GM12878 (cell line): ENCODE results near the gene DTX3. TPM values are rescaled to one million over a fixed set of nuclear protein-coding genes. Genes with fewer than 3 reads are reported as not detected.

ENCODE experiments used
- ATAC-seq: fragments of 200-7000 bp; cut with Tn5 transposase; 3 replicates; pipeline ENCODE4 v1.9.1; 2020; ENCODE audit warnings: mild to moderate bottlenecking, moderate library complexity
- BruUV-seq: library from RNA; stranded (reverse); fragments of 400-500 nt; replicated peaks from 2 replicates; lab custom pipeline; 2021; lab: Mats Ljungman, UMichigan
- CTCF ChIA-PET: fragments of 300-600 bp; sonication (Branson Sonifier 250); formaldehyde crosslinking; extraction: SDS; loops from one replicate; lab custom pipeline; 2021; ENCODE audit warnings: inconsistent platforms; lab: Yijun Ruan, JAX
- POLR2A ChIA-PET: fragments of 350-600 bp; formaldehyde crosslinking; extraction: SDS; loops from one replicate; lab custom pipeline; 2021; ENCODE audit warnings: inconsistent platforms; lab: Charles Lee
- RAD21 ChIA-PET: fragments of 300-600 bp; sonication (Branson Sonifier 250); formaldehyde crosslinking; loops from one replicate; lab custom pipeline; 2023; ENCODE audit warnings: antibody characterized with exemption; ENCODE audit not compliant: unreplicated experiment; lab: Charles Lee
- SMC1A ChIA-PET: fragments of 300-600 bp; sonication (Branson Sonifier 250); formaldehyde crosslinking; loops from one replicate; lab custom pipeline; 2023; ENCODE audit not compliant: unreplicated experiment, uncharacterized antibody; lab: Charles Lee
- DNase-seq: peaks from one replicate; pipeline ENCODE4 v3.0.0-alpha.2; 2011; ENCODE audit warnings: low read depth, low spot score
- FAIRE-seq: peaks from 3 replicates; lab custom pipeline; 2011; peaks lifted over from hg19 to GRCh38; lab: Jason Lieb, UNC
- H2AFZ ChIP-seq: 2 replicates; pipeline ENCODE4 v1.6.0; 2011; ENCODE audit warnings: low read depth, low read length, control low read depth; ENCODE audit not compliant: control insufficient read depth
- H3K27ac ChIP-seq: 2 replicates; pipeline ENCODE4 v1.5.1; 2011; ENCODE audit warnings: control low read depth; ENCODE audit not compliant: control insufficient read depth, insufficient read depth
- H3K27me3 ChIP-seq, 2 experiments: replicated peaks in 1 of 2; 2 replicates each; pipeline versions ENCODE4 v1.6.0 to v1.6.1; 2011; ENCODE audit warnings: low read length in 1 of 2; ENCODE audit not compliant: control insufficient read depth in 2 of 2, insufficient read depth in 2 of 2
- H3K36me3 ChIP-seq, 2 experiments: 2 replicates each; pipeline ENCODE4 v1.5.1; 2011; ENCODE audit warnings: low read length in 1 of 2; ENCODE audit not compliant: control insufficient read depth in 2 of 2, insufficient read depth in 2 of 2
- H3K4me1 ChIP-seq: 2 replicates; pipeline ENCODE4 v1.6.1; 2011; ENCODE audit warnings: mild to moderate bottlenecking, low read length, moderate library complexity, mixed read lengths; ENCODE audit not compliant: control insufficient read depth, insufficient read depth
- H3K4me2 ChIP-seq: 2 replicates; pipeline ENCODE4 v1.6.0; 2011; ENCODE audit warnings: control low read depth; ENCODE audit not compliant: control insufficient read depth, insufficient read depth
- H3K4me3 ChIP-seq: fragments of 200-600 bp; sonication (generic); 2 replicates; pipeline ENCODE4 v1.5.1; 2016
- H3K79me2 ChIP-seq: 2 replicates; pipeline ENCODE4 v1.6.0; 2011; ENCODE audit warnings: low read length; ENCODE audit not compliant: control insufficient read depth, insufficient read depth
- H3K9ac ChIP-seq: 2 replicates; pipeline ENCODE4 v1.8.0; 2011; ENCODE audit warnings: low read length, control low read depth, mixed read lengths; ENCODE audit not compliant: control insufficient read depth, insufficient read depth
- H3K9me3 ChIP-seq: replicated peaks from 3 replicates; pipeline ENCODE4 v1.5.1; 2011; ENCODE audit warnings: mild to moderate bottlenecking, low read length; ENCODE audit not compliant: control insufficient read depth, insufficient read depth
- H4K20me1 ChIP-seq: 2 replicates; pipeline ENCODE4 v1.6.0; 2011; ENCODE audit not compliant: control insufficient read depth, insufficient read depth
- BRCA1 ChIP-seq: IDR thresholded peaks from 2 replicates; pipeline ENCODE4 v1.6.1; 2011; ENCODE audit warnings: low read depth, low read length, improper control_type of control experiment
- EGR1 ChIP-seq, 2 experiments: IDR thresholded peaks; 1 replicate in 1 of 2; 2 replicates in 1 of 2; pipeline ENCODE4 v1.6.1; 2011 to 2012; ENCODE audit warnings: low read depth in 2 of 2, low read length in 2 of 2, borderline replicate concordance in 1 of 2, mild to moderate bottlenecking in 1 of 2, moderate library complexity in 1 of 2
- EP300 ChIP-seq, 2 experiments: fragments of 150-350 bp in 1 of 2; IDR thresholded peaks; 2 replicates each; pipeline ENCODE4 v1.6.1; 2011 to 2012; ENCODE audit warnings: low read depth in 2 of 2, low read length in 2 of 2, borderline replicate concordance in 1 of 2, improper control_type of control experiment in 1 of 2, inconsistent platforms in 1 of 2; ENCODE audit not compliant: control insufficient read depth in 1 of 2
- NR2C2 ChIP-seq: IDR thresholded peaks from 2 replicates; pipeline ENCODE4 v1.6.1; 2011; ENCODE audit warnings: borderline replicate concordance, low read depth; ENCODE audit not compliant: control insufficient read depth, insufficient read length
- YBX1 ChIP-seq: fragments of 450-650 bp; IDR thresholded peaks from 2 replicates; pipeline ENCODE4 v1.6.1; 2016; ENCODE audit warnings: antibody characterized with exemption
- WGBS: methylation state at CpG from one replicate; pipeline ENCODE4 v1.1.6; 2016; ENCODE audit warnings: low lambda C conversion rate; ENCODE audit not compliant: insufficient replicate concordance, insufficient coverage; ENCODE audit errors: missing lambda C conversion rate; 5-methylcytosine and 5-hydroxymethylcytosine counted together
- in situ Hi-C: fragments of 300-500 bp; cut with MboI; formaldehyde crosslinking; loops from 9 replicates; pipeline ENCODE4 v1.14.3; 2018; ENCODE audit warnings: mixed read lengths
- intact Hi-C: fragments of 100-400 bp; cut with micrococcal nuclease; formaldehyde crosslinking; loops from one replicate; pipeline ENCODE4 v1.14.2; 2022; ENCODE audit not compliant: unreplicated experiment
- polyA plus RNA-seq, 11 experiments: library from polyadenylated mRNA; depleted of rRNA in 4 of 11; unstranded in 6 of 11; stranded (reverse) in 5 of 11; fragments of >200 nt; fragmentation: Nextera tagmentation in 4 of 11; fragmentation: Illumina TruSeq in 1 of 11; extraction: Ambion mirVana in 4 of 11; extraction: Trizol in 1 of 11; gene quantifications; 1 replicate in 1 of 11; 2 replicates in 10 of 11; pipeline versions ENCODE4 v1.2.1 to v1.2.3, GENCODE V29; 2011 to 2016; ENCODE audit warnings: inconsistent platforms in 2 of 11, missing spikeins in 2 of 11, low read depth in 1 of 11
- total RNA-seq, 4 experiments: library from RNA; depleted of rRNA in 3 of 4; stranded (reverse); fragments of >200 nt in 3 of 4; fragmentation: Illumina TruSeq in 1 of 4; extraction: Trizol in 1 of 4; gene quantifications; 2 replicates each; pipeline versions ENCODE4 v1.2.1 to v1.2.3, GENCODE V29; 2013 to 2021
- TF ChIP-seq, protein P1 (sequence below): IDR thresholded peaks from 2 replicates; pipeline ENCODE4 v1.6.1; 2011; ENCODE audit warnings: borderline replicate concordance, low read depth, mild to moderate bottlenecking, moderate library complexity, low read length; ENCODE audit not compliant: insufficient read depth, poor library complexity, severe bottlenecking
- TF ChIP-seq, protein P2 (sequence below): fragments of 450-650 bp; IDR thresholded peaks from 2 replicates; pipeline ENCODE4 v1.6.1; 2017; ENCODE audit warnings: mild to moderate bottlenecking
- TF ChIP-seq, protein P3 (sequence below): fragments of 450-650 bp; IDR thresholded peaks from 2 replicates; pipeline ENCODE4 v1.6.1; 2018; ENCODE audit warnings: borderline replicate concordance, mild to moderate bottlenecking; ENCODE audit not compliant: partially characterized antibody

DTX3 gene
- total and polyA plus RNA-seq, 10 of the 15 experiments (the other 5 are each of a cell fraction or from before 2014, with no cell fraction given): 1.1 to 13.6 (median 5.6) TPM

DNA sequence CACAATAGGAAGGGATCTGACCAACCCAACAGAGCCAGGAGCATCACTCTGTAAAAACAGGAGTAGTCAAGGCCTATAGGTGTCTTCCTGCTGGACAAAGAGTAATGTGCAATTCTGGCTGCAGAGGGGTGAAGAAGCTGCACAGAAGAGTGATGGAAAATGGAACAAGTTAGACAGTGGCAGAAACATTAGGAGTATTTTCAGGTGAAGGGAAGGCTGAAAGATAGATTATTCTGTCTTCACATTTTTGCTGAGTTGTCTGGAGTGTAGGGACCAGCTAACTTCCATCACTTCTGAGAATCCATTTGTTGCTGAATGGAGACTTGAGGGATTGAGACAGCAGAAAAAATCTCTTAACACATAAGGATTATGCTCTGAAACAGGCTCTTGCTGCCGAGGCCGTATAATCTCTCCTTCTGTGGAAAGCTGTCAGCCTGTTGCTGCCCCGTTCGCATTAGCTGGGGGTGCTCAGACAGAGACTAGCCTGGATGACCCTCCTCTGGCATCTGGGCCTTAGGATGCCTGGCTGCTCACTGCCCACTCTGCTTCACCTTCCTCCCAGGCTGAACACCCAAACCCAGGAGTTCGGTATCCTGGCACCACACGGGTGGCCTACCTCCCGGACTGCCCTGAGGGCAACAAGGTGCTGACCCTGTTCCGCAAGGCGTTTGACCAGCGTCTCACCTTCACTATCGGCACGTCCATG is 3.5 kb downstream of the DTX3 start (continued):
- TF ChIP-seq, protein P1, sequence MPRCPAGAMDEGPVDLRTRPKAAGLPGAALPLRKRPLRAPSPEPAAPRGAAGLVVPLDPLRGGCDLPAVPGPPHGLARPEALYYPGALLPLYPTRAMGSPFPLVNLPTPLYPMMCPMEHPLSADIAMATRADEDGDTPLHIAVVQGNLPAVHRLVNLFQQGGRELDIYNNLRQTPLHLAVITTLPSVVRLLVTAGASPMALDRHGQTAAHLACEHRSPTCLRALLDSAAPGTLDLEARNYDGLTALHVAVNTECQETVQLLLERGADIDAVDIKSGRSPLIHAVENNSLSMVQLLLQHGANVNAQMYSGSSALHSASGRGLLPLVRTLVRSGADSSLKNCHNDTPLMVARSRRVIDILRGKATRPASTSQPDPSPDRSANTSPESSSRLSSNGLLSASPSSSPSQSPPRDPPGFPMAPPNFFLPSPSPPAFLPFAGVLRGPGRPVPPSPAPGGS: no peak
- TF ChIP-seq, protein P2, sequence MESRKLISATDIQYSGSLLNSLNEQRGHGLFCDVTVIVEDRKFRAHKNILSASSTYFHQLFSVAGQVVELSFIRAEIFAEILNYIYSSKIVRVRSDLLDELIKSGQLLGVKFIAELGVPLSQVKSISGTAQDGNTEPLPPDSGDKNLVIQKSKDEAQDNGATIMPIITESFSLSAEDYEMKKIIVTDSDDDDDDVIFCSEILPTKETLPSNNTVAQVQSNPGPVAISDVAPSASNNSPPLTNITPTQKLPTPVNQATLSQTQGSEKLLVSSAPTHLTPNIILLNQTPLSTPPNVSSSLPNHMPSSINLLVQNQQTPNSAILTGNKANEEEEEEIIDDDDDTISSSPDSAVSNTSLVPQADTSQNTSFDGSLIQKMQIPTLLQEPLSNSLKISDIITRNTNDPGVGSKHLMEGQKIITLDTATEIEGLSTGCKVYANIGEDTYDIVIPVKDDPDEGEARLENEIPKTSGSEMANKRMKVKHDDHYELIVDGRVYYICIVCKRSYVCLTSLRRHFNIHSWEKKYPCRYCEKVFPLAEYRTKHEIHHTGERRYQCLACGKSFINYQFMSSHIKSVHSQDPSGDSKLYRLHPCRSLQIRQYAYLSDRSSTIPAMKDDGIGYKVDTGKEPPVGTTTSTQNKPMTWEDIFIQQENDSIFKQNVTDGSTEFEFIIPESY: no peak
- TF ChIP-seq NR2C2 (no peak), BRCA1 (no peak), YBX1 (no peak)

DNA sequence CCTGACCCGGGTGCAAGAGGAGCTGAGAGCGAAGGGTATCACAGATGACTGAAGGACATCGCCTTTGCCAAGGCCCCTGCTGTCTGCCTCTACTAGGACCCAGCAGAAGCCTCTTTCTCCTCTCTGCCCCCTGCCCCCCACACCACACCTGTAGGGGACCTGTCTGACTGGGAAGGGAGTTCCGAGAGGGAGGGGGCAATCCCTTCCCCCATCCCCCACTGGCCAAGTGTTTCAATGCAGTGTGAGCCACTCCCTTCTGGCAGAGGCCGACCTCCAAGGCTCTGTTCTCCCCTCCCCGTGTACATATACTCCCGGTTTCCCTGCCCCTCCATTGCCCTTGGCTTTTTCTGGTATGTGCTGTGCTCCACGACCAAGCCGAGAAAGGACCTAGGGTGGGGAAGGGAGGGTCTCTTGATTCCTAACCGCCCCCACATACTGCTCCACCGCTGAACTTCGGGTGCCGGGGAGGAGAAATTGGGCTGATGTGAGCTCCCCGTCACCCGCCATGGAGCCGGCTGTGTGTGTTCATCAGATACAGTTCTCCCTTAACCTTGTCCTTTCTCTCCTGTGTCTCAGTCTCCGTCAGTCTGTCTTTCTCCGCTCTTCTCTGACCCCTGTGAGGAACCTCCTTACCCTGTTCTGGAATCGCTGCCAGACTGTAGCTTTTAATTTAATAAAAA is 4.6 kb downstream of the DTX3 start:
- SMC1A ChIA-PET: interaction anchor here (1.4 kb wide), 1 partner anchor 15 kb away, joined by 3 read pairs; no protein-coding TSS in a partner anchor
- no peak for FAIRE-seq
- no peak overlapping the region for H3K27ac ChIP-seq

More for the DNA sequence above, 4.6 kb downstream of the DTX3 start:
- POLR2A ChIA-PET: no interaction called here
- in situ Hi-C loops (no loop called here), intact Hi-C loops (no loop called here)
- Histone ChIP-seq H3K9ac (no peak overlapping the region), H3K27me3 (no peaks in the 10 kb centered on the region), H3K4me1 (peaks cover 7% of the 10 kb centered on the region), H2AFZ (no peak overlapping the region), H3K9me3 (no peaks in the 10 kb centered on the region), H3K4me2 (no peak overlapping the region), H4K20me1 (no peaks in the 10 kb centered on the region), H3K4me3 (no peak overlapping the region), H3K79me2 (no peaks in the 10 kb centered on the region), H3K36me3 (no peaks in the 10 kb centered on the region; a peak in 1 of 4 replicates)
- no peak for TF ChIP-seq EGR1 (IDR thresholded peaks at IDR 0.05; ENCODE audit: borderline replicate concordance in 1 of 2, low read depth in 2 of 2, low read length in 2 of 2)
- TF ChIP-seq EP300 (IDR thresholded peaks at IDR 0.05; ENCODE audit: borderline replicate concordance in 1 of 2, control insufficient read depth in 1 of 2, low read depth in 2 of 2, low read length in 2 of 2): no peak
- TF ChIP-seq, protein P3, sequence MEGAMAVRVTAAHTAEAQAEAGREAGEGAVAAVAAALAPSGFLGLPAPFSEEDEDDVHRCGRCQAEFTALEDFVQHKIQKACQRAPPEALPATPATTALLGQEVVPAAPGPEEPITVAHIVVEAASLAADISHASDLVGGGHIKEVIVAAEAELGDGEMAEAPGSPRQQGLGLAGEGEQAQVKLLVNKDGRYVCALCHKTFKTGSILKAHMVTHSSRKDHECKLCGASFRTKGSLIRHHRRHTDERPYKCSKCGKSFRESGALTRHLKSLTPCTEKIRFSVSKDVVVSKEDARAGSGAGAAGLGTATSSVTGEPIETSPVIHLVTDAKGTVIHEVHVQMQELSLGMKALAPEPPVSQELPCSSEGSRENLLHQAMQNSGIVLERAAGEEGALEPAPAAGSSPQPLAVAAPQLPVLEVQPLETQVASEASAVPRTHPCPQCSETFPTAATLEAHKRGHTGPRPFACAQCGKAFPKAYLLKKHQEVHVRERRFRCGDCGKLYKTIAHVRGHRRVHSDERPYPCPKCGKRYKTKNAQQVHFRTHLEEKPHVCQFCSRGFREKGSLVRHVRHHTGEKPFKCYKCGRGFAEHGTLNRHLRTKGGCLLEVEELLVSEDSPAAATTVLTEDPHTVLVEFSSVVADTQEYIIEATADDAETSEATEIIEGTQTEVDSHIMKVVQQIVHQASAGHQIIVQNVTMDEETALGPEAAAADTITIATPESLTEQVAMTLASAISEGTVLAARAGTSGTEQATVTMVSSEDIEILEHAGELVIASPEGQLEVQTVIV: no peak
- DNase-seq (no peak), ATAC-seq (no peak)
- RAD21 ChIA-PET: interaction anchor here (0.6 kb wide), 1 partner anchor 30 kb away, joined by 4 read pairs; no protein-coding TSS in a partner anchor
- 91% methylated on average over 19 of the region's 19 CpGs for WGBS
- no TSS peak for BruUV-seq
- CTCF ChIA-PET: interaction anchor here (0.6 kb wide), 1 partner anchor 21 kb away, joined by 3 read pairs; no protein-coding TSS in a partner anchor
